ENCODE data around the gene C4orf46.
A peak's percentile ranks its signal among the peaks of the same experiment; 100 is the strongest.

The C4orf46 gene

GRCh38 chr4:158649111-158649680 lies 22.5 kb downstream of the C4orf46 start:
- no peak for FAIRE-seq

DNA sequence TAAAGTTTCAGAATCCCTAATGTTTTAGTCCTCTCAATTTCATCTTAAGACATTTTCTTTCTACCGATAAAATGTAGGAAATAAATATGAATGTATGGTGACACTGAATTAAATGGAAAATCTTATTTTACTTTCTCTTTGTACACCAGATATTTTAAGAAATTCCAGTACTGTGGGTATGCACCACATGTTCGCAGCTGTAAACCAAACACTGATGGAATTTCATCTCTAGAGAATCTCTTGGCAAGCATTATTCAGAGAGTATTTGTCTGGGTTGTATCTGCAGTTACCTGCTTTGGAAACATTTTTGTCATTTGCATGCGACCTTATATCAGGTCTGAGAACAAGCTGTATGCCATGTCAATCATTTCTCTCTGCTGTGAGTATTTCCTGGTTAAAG lies 26.9 kb downstream of the C4orf46 start:
- FAIRE-seq = no peak

DNA sequence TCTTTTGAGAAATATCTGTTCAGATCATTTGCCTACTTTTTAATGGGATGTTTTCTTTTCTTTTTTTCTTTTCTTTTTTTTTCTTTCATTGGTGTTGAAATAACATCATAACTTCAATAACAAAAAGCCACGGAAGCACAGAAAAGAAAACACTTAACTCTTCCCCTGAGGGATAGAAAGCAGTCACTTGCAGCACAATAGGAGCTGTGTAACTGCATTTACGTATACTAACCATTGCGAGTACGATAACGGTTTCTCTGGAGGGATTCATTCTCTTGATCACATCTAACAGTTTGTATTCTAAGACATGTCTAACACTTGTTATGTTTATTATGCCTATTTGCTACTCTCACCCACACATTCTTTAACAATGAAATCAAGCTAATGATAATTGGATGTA lies 27.3 kb downstream of the C4orf46 start:
- no peak for FAIRE-seq

DNA sequence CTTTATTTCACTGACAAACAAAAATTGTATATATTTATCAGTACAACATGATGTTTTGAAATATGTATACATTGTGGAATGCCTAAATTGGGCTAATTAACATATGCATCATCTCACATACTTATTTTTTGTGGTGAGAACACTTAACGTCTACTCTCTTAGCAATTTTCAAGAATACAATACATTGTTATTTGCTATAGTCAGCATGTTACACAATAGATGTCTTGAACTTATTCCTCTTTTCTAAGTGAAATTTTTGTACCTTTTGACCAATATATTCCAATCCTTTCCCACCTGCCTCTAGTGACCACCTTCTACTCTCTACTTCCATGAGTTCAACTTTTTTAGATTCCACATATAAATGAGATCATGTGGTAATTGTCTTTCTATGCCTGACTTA lies 35.1 kb downstream of the C4orf46 start:
- FAIRE-seq = no peak

- no peak for FAIRE-seq
These were observed 40.8 kb downstream of the C4orf46 start for GRCh38 chr4:158630893-158631292.

DNA sequence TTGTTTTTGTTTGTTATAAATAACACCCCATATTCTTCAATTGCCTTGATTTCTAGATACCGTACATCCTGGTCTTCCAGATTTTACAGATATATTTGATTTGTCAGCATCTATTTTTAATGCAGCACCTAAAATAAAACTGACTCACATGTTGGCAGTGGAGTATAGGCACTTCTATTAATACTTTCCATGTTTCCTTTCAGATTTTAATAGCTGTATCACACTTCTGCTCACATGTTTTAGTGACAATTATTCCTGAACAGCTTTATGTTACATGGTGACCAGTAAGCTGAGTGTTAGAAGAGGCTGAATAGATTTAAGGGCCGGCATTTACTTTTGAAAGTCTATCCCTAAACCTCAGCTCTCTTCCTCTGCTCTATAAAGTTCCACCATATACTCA lies 46.1 kb downstream of the C4orf46 start:
- no peak for FAIRE-seq

- FAIRE-seq = peak; percentile 90
These were observed 46.7 kb downstream of the C4orf46 start for GRCh38 chr4:158624889-158625478.

GRCh38 chr4:158622251-158622650 lies 49.4 kb downstream of the C4orf46 start:
- FAIRE-seq = no peak

GRCh38 chr4:158621729-158622128 lies 50.0 kb downstream of the C4orf46 start:
- no peak for FAIRE-seq

GRCh38 chr4:158617956-158618355 lies 53.7 kb downstream of the C4orf46 start:
- no peak for FAIRE-seq

Data from endometrium (tissue), 2 donors.